GM12892 (cell line): ENCODE results near the gene C2CD4C.

ENCODE experiments used
- POLR2A ChIP-seq: IDR thresholded peaks from 2 replicates; pipeline ENCODE4 v1.6.1; 2011; ENCODE audit warnings: low read depth, low read length, control low read depth
- TAF1 ChIP-seq: IDR thresholded peaks from 2 replicates; pipeline ENCODE4 v1.6.1; 2011; ENCODE audit warnings: low read depth, mild to moderate bottlenecking, control low read depth, low read length, borderline replicate concordance

DNA sequence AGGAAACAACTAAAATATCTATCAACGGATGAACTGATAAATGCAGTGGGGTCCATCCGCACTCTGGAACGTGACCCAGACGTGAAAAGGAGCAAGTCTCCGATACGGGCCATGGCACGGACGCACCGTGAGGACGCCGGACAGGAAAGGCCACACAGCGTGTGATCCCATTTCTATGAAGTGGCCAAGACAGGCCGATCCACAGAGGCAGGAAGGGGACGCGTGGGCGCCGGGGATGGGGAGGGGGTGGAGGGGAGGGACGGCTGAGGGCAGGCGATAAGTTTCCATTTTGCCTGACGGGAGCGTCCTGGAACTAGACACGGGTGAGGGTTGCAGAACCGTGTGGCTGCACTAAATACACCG is 38.1 kb upstream of the C2CD4C start:
- no peak for TF ChIP-seq POLR2A
- no peak for TF ChIP-seq TAF1
